ENCODE results near the gene TNS2.
A peak's percentile ranks its signal among the peaks of the same experiment; 100 is the strongest.

The TNS2 gene

GRCh38 chr12:53044896-53045695, 4.8 kb upstream of the TNS2 start:
- DNase-seq = no peak

- DNase-seq = no peak
These were observed 4.2 kb upstream of the TNS2 start for GRCh38 chr12:53045696-53046045.

- peak; percentile 41 for DNase-seq
These were observed 3.1 kb upstream of the TNS2 start for GRCh38 chr12:53046655-53047220.

GRCh38 chr12:53047221-53048032, 2.4 kb upstream of the TNS2 start:
- peak; percentile 41 for DNase-seq

- DNase-seq = no peak
These were observed 1.7 kb upstream of the TNS2 start for GRCh38 chr12:53048033-53048779.

- DNase-seq = no peak
These were observed 974 bp upstream of the TNS2 start for GRCh38 chr12:53048780-53049401.

GRCh38 chr12:53050426-53051057, 677 bp downstream of the TNS2 start:
- DNase-seq = no peak

- DNase-seq = no peak
These were observed 1.4 kb downstream of the TNS2 start for GRCh38 chr12:53051058-53051880.

- no peak for DNase-seq
These were observed 2.1 kb downstream of the TNS2 start for GRCh38 chr12:53051881-53052412.

GRCh38 chr12:53052419-53053217, 2.8 kb downstream of the TNS2 start:
- DNase-seq = peak; percentile 21

GRCh38 chr12:53053218-53054111, 3.6 kb downstream of the TNS2 start:
- DNase-seq = peak; percentile 72

GRCh38 chr12:53054112-53054878, 4.4 kb downstream of the TNS2 start:
- peak; percentile 90 for DNase-seq

- no peak for DNase-seq
These were observed 5.8 kb downstream of the TNS2 start for GRCh38 chr12:53055471-53056266.

- no peak for DNase-seq
These were observed 6.4 kb downstream of the TNS2 start for GRCh38 chr12:53056296-53056695.

- no peak for DNase-seq
These were observed 7.0 kb downstream of the TNS2 start for GRCh38 chr12:53056901-53057300.

GRCh38 chr12:53057816-53058500, 8.1 kb downstream of the TNS2 start:
- no peak for DNase-seq
